Stomach (tissue), 9 donors: ENCODE results near the gene LRRC4B. TPM values are rescaled to one million over a fixed set of nuclear protein-coding genes. Genes with fewer than 3 reads are reported as not detected.
"Not testable (repeated sequence)": the region's sequence is repeated elsewhere in the genome, so short reads cannot be mapped to it uniquely, and the experiment has no call there.

ENCODE experiments used
- DNase-seq, 2 donors: peaks; one replicate each; pipeline versions ENCODE4 v3.0.0 to v3.0.0-alpha.2; 2013 to 2019
- H3K27ac ChIP-seq, 5 donors: fragments of 200-600 bp in 4 of 5; sonication (generic) in 4 of 5; one replicate each; pipeline ENCODE4 v1.5.1; 2013 to 2019; ENCODE audit warnings: mild to moderate bottlenecking in 1 of 5, moderate library complexity in 1 of 5
- H3K27me3 ChIP-seq, 3 donors: fragments of 200-600 bp; sonication (generic); one replicate each; pipeline ENCODE4 v1.5.1; 2017 to 2019; ENCODE audit warnings: mixed run types in 1 of 3
- H3K36me3 ChIP-seq, 4 donors: fragments of 200-600 bp; sonication (generic); 1 replicate in 3 of 4; 2 replicates in 1 of 4; pipeline ENCODE4 v1.5.1; 2016 to 2019
- H3K4me1 ChIP-seq, 4 donors: fragments of 200-600 bp; sonication (generic); one replicate each; pipeline ENCODE4 v1.5.1; 2016 to 2019
- H3K4me3 ChIP-seq, 4 donors: fragments of 200-600 bp; sonication (generic) in 3 of 4; one replicate each; pipeline ENCODE4 v1.5.1; 2016 to 2019; ENCODE audit warnings: mild to moderate bottlenecking in 1 of 4
- H3K9me3 ChIP-seq, 4 donors: fragments of 200-600 bp; sonication (generic); one replicate each; pipeline ENCODE4 v1.5.1; 2016 to 2019
- EP300 ChIP-seq: sonication (generic); formaldehyde crosslinking; IDR thresholded peaks from one replicate; pipeline ENCODE4 v1.6.1; 2017; ENCODE audit warnings: antibody characterized with exemption
- POLR2A ChIP-seq, 4 donors: fragments of 450-650 bp; IDR thresholded peaks; one replicate each; pipeline ENCODE4 v1.6.1; 2016; ENCODE audit warnings: antibody characterized with exemption in 4 of 4, control low read depth in 2 of 4, mild to moderate bottlenecking in 1 of 4, moderate library complexity in 1 of 4
- POLR2AphosphoS5 ChIP-seq, 3 donors: sonication (generic); formaldehyde crosslinking; IDR thresholded peaks; one replicate each; pipeline ENCODE4 v1.6.1; 2016; ENCODE audit warnings: antibody characterized with exemption in 3 of 3
- WGBS, 5 donors: extraction: QIAGEN DNeasy Blood & Tissue Kit in 3 of 5; methylation state at CpG; one replicate each; pipeline versions ENCODE4 v1.1.5 to v1.1.7; 2013 to 2018; 5-methylcytosine and 5-hydroxymethylcytosine counted together
- intact Hi-C: fragments of 100-400 bp; cut with DNase I; formaldehyde crosslinking; loops from one replicate; pipeline ENCODE4 v1.15.1; 2023; ENCODE audit warnings: low total_unique reads
- polyA plus RNA-seq, 3 donors: library from polyadenylated mRNA; stranded (reverse); fragments of 200-250 nt; gene quantifications; one replicate each; pipeline ENCODE4 v1.2.3, GENCODE V29; 2013
- total RNA-seq, 5 donors: library from RNA; depleted of rRNA; stranded (reverse); fragments of >200 nt; gene quantifications; one replicate each; pipeline versions ENCODE4 v1.1.0 to v1.2.3, GENCODE V29; 2014 to 2016
- TF ChIP-seq, protein P1 (sequence below), 7 experiments: fragments of 450-650 bp in 4 of 7; fragments of 200-600 bp in 3 of 7; sonication (generic) in 3 of 7; IDR thresholded peaks; one replicate each; pipeline ENCODE4 v1.5.1; 2016 to 2019; ENCODE audit warnings: antibody characterized with exemption in 7 of 7, control low read depth in 2 of 7, mild to moderate bottlenecking in 1 of 7
- donor health status: healthy with polysubstance abuse.
- donor health status: Bipolar disorder and iron deficiency.
- donor health status: healthy.

The LRRC4B gene
- total and polyA plus RNA-seq, 8 donors: 0.45 to 4.4 (median 1.5) TPM; not detected in 1

DNA sequence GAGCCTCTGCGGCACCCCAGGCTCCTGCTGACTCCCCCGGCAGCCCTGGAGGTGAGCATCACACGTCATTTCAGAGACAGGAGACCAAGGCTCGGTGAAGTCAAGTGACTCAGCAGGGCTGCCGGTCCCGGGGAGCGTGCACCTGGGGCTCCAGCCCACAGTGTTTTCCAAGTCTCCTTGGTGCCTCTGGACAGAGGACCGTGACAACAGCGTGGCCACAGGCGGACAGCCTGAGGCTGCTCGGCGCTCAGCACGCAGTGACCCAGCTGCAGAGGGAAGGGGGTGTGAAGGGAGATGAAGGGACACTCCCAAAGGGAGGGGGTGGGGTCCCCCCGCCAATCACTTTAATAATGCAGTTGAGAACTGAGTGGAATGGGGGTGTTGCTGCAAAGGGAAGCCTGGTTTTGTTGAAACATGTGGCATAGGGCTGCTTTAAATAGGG is 37.0 kb downstream of the LRRC4B start:
- no peak overlapping the region for H3K4me3 ChIP-seq
- no peaks in the 10 kb centered on the region for H3K4me1 ChIP-seq
- peaks cover 7 to 23% (median 15%) of the 10 kb centered on the region in 4 donors for H3K9me3 ChIP-seq
- intact Hi-C loops: no loop called here
- WGBS, 5 donors: 52 to 67% (median 57%) methylated on average over 13 to 14 of the region's 14 CpGs
- DNase-seq: no peak
- peaks cover 0 to 6% (median 0%) of the 10 kb centered on the region in 4 donors for H3K36me3 ChIP-seq
- no peak overlapping the region for H3K27ac ChIP-seq
- peaks cover 0 to 46% (median 15%) of the 10 kb centered on the region in 3 donors for H3K27me3 ChIP-seq
- TF ChIP-seq POLR2A (IDR thresholded peaks at IDR 0.05) (no peak), EP300 (no peak), POLR2AphosphoS5 (IDR thresholded peaks at IDR 0.05) (no peak)
- TF ChIP-seq, protein P1, sequence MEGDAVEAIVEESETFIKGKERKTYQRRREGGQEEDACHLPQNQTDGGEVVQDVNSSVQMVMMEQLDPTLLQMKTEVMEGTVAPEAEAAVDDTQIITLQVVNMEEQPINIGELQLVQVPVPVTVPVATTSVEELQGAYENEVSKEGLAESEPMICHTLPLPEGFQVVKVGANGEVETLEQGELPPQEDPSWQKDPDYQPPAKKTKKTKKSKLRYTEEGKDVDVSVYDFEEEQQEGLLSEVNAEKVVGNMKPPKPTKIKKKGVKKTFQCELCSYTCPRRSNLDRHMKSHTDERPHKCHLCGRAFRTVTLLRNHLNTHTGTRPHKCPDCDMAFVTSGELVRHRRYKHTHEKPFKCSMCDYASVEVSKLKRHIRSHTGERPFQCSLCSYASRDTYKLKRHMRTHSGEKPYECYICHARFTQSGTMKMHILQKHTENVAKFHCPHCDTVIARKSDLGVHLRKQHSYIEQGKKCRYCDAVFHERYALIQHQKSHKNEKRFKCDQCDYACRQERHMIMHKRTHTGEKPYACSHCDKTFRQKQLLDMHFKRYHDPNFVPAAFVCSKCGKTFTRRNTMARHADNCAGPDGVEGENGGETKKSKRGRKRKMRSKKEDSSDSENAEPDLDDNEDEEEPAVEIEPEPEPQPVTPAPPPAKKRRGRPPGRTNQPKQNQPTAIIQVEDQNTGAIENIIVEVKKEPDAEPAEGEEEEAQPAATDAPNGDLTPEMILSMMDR (IDR thresholded peaks at IDR 0.05): no peak

DNA sequence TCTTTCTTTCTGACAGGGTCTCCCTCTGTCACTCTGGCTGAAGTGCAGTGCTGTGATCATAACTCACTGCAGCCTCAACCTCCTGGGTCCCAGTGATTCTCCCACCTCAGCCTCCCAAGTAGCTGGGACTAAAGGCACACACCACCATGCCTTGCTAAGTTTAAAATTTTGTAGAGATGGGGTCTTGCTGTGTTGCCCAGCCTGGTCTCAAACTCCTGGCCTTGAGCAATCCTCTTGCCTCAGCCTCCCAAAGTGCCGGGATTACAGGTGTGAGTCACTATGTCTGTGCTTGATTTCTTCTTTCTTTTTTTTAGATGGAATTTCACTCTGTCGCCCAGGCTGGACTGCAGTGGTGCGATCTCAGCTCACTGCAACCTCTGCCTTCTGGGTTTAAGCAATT is 40.2 kb downstream of the LRRC4B start:
- DNase-seq, H3K4me3 ChIP-seq, H3K4me1 ChIP-seq, intact Hi-C loops, H3K36me3 ChIP-seq, H3K27ac ChIP-seq: not testable (repeated sequence)
- H3K9me3 ChIP-seq: peaks cover 7 to 14% (median 11%) of the 10 kb centered on the region in 4 donors
- 83 to 91% (median 88%) methylated on average over 3 of the region's 3 CpGs for WGBS, 5 donors
- H3K27me3 ChIP-seq: peaks cover 0 to 46% (median 15%) of the 10 kb centered on the region in 3 donors

DNA sequence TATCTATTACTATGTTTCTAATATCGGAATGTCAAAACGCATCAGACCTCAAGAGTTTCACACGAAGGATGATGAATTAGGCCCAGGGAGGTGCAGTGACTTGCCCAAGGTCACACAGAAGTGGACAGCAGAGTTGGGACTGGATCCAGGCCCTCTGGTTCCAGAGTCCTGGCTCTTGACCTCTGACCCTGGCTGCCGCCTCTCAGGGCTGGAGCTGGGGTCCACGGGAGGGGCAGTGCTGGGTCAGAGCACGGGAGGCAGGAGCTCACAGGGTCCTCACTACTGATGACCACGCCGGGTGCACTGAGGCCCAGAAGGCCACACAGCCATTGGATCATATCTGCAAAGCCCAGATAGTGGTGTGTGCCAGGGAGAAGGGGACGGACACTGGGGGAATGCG is 45.4 kb downstream of the LRRC4B start:
- Histone ChIP-seq H3K9me3 (no peaks in the 10 kb centered on the region), H3K27me3 (no peaks in the 10 kb centered on the region), H3K4me3 (no peak overlapping the region), H3K4me1 (no peaks in the 10 kb centered on the region), H3K27ac (no peak overlapping the region), H3K36me3 (peaks cover 0 to 12% (median 2%) of the 10 kb centered on the region in 4 donors)
- DNase-seq: no peak
- intact Hi-C loops: no loop called here
- WGBS, 5 donors: 83 to 99% (median 88%) methylated on average over 7 to 10 of the region's 10 CpGs
- no peak for TF ChIP-seq POLR2AphosphoS5 (IDR thresholded peaks at IDR 0.05)
- TF ChIP-seq POLR2A (IDR thresholded peaks at IDR 0.05): no peak
- no peak for TF ChIP-seq EP300
- TF ChIP-seq, protein P1 (IDR thresholded peaks at IDR 0.05): no peak

DNA sequence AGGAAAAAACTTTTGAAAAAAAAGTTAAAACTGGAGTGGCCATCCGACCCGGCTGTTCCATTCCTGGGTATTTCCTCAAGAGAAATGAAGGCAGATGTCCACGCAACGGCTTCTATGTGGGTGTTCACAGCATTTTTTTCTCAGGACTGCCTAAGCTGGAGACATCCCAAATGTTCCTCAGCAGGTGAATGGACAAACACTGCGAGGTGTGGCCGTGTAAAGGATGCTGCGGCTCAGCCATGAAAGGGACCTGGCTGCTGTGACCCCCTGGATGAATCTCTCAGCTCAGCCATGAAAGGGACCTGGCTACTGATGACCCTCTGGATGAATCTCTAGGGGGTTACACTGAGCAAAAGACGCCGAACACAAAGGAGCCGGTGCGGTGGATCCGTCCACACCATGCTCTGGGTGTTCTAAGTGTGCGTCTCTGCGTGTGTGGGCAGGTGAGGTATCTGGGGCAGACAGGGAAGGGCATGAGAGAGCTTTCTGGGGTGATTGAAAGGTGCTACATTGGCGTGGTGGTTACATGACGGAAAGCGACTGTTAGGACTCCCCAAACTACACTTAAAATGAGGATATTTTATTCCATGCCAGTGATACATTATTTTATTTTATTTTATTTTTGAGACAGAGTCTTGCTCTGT is 47.3 kb downstream of the LRRC4B start:
- peaks cover 0 to 17% (median 2%) of the 10 kb centered on the region in 4 donors for H3K36me3 ChIP-seq
- H3K27me3 ChIP-seq: peaks cover 0 to 6% (median 0%) of the 10 kb centered on the region in 3 donors
- DNase-seq: no peak
- no peaks in the 10 kb centered on the region for H3K9me3 ChIP-seq
- WGBS, 5 donors: 84 to 89% (median 88%) methylated on average over 17 of the region's 17 CpGs
- no peak overlapping the region for H3K27ac ChIP-seq
- H3K4me3 ChIP-seq: no peak overlapping the region
- no peaks in the 10 kb centered on the region for H3K4me1 ChIP-seq
- TF ChIP-seq, protein P1 (IDR thresholded peaks at IDR 0.05): no peak
- TF ChIP-seq POLR2AphosphoS5 (IDR thresholded peaks at IDR 0.05) (no peak), POLR2A (IDR thresholded peaks at IDR 0.05) (no peak)
- intact Hi-C loops: no loop called here

DNA sequence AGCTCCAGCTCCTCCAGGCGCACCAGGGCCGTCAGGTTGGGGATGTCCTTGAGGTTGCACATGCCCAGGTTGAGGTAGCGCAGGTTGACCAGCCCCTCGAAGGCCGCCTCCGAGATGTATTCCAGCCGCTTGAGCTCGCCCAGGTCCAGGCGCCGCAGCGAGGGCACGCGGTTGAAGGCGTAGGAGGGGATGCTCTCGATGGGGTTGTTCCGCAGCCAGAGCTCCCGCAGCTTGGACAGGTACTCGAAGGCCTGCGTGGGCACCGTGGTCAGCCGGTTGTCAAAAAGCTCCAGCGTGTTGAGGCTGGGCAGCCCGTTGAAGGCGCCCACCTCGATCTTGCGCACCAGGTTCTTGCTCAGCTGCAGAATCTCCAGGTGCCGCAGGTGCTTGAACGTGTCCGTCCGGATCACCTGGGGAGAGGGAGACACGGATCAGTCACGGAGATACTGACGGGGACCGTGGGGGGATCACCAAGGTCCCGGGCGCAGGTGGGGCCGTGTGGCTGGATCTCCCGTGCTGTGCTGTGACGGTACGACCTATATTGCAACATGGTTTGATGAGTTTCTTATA is 49.1 kb downstream of the LRRC4B start:
- Histone ChIP-seq H3K27ac (no peak overlapping the region), H3K9me3 (no peaks in the 10 kb centered on the region), H3K36me3 (peaks cover 0 to 17% (median 2%) of the 10 kb centered on the region in 4 donors), H3K4me3 (no peak overlapping the region), H3K27me3 (peaks cover 0 to 14% (median 6%) of the 10 kb centered on the region in 3 donors), H3K4me1 (no peaks in the 10 kb centered on the region)
- no peak for DNase-seq
- WGBS, 5 donors: 94 to 97% (median 97%) methylated on average over 26 to 40 of the region's 40 CpGs
- intact Hi-C loops: no loop called here
- TF ChIP-seq POLR2AphosphoS5 (IDR thresholded peaks at IDR 0.05) (no peak), POLR2A (IDR thresholded peaks at IDR 0.05) (no peak), EP300 (no peak)
- TF ChIP-seq, protein P1 (IDR thresholded peaks at IDR 0.05): no peak
